Fibroblast of pulmonary artery (primary cell): Measurements from ENCODE around the gene IRX5.

Experiments used
- DNase-seq: peaks from one replicate; pipeline ENCODE4 v3.0.0-alpha.2; 2010; ENCODE audit warnings: low read depth
- H3K4me3 ChIP-seq: replicated peaks from 2 replicates; pipeline ENCODE4 v1.5.1; 2011; ENCODE audit warnings: low read depth, mild to moderate bottlenecking, control low read depth, low read length, moderate library complexity
- TF ChIP-seq, protein P1 (sequence below): IDR thresholded peaks from 2 replicates; pipeline ENCODE4 v1.5.1; 2011; ENCODE audit warnings: mild to moderate bottlenecking, control low read depth, low read length, inconsistent platforms; ENCODE audit errors: missing control alignments

The IRX5 gene

DNA sequence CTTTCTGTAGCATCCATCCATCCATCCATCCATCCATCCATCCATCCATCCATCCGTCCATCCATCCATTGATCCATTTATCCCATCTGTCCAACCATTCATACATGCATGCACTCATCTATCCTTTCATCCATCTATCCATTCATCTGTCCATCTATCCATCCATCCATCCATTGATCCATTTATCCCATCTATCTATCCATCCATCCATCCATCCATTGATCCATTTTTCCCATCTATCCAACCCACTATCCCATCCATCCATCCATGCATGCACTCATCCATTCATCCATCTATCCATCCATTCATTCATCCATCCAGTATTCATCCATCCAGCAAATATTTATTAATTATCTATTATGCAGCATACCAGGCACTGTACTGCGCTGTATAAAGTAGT, 34.8 kb downstream of the IRX5 start:
- H3K4me3 ChIP-seq: no peak overlapping the region
- DNase-seq: no peak
- TF ChIP-seq, protein P1, sequence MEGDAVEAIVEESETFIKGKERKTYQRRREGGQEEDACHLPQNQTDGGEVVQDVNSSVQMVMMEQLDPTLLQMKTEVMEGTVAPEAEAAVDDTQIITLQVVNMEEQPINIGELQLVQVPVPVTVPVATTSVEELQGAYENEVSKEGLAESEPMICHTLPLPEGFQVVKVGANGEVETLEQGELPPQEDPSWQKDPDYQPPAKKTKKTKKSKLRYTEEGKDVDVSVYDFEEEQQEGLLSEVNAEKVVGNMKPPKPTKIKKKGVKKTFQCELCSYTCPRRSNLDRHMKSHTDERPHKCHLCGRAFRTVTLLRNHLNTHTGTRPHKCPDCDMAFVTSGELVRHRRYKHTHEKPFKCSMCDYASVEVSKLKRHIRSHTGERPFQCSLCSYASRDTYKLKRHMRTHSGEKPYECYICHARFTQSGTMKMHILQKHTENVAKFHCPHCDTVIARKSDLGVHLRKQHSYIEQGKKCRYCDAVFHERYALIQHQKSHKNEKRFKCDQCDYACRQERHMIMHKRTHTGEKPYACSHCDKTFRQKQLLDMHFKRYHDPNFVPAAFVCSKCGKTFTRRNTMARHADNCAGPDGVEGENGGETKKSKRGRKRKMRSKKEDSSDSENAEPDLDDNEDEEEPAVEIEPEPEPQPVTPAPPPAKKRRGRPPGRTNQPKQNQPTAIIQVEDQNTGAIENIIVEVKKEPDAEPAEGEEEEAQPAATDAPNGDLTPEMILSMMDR: no peak

DNA sequence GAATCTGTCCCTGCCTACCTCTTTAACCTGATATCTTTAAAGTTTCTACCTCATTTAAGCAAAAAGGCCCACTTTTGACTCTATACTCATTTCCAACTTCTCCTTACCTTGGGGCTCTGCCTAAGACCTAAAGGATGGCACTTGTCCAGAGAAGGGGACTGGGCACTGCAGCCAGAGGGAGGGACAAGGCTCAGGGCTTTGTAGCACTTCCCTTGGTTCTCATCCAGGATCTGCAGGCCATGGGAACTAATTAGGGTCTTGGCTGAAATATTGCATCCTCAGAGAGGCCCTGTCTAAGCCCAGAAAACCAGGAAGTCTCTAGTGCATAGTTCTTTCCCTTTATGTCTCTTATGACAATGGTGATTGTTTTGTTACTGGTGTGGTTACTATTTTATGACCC, 37.3 kb downstream of the IRX5 start:
- no peak overlapping the region for H3K4me3 ChIP-seq
- TF ChIP-seq, protein P1: no peak
- no peak for DNase-seq

DNA sequence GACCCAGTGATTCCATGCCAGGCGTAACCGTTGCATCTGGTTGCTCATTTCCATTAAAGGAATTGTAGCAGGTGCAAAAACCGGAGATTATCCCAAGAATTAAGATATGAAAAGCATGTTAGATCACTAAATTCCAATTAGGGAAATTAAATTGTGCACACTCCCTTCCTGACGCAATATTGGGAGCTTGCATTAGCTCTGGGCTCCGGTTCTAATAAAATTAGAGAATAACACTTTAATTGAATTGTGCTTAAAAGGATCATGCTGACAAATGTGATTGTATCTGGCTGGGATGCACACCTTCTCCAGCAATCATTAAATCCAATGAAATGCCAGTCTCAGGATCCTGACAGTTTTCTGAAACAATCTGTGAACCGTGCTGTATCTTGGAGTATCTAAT, 38.1 kb downstream of the IRX5 start:
- TF ChIP-seq, protein P1: no peak
- no peak overlapping the region for H3K4me3 ChIP-seq
- DNase-seq: no peak

DNA sequence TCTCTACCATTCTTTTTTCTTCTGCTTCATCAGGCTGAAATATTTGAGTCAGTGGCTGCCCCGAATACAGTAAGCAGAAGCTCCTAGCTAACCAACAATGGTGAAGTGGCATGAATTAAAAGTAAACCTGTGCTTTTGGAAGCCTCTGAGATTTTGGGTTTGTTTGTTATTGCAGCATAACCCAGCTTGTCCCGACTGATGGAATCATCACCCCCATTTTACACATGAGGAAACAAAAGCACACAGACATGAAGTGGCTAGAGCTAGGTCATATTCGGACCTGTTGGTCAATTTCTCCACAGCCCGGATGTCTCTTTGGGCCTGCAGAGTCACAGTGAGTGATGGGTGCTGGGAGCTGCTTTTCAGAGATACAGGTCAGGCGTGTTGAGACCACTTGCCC, 39.4 kb downstream of the IRX5 start:
- H3K4me3 ChIP-seq: no peak overlapping the region
- no peak for DNase-seq
- TF ChIP-seq, protein P1: no peak

DNA sequence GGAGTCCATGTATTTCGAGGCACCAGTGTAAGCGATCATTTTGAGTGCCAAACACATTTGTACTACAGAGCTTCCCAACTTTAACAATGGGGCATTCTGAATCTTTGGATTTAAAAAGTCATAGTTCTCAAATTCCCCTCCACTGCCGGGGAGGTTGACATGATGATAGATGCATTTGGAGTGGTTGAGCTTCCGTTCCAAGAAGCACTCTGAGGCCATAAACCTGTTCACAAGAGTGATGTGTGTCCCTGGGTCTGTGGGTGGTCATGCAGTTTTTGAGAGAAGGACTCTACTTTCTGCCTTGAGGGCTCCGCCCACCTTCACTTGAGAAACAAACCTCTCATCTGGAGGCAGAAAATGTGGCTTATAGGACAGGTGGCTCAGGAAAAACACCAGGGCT, 43.7 kb downstream of the IRX5 start:
- no peak overlapping the region for H3K4me3 ChIP-seq
- no peak for DNase-seq
- TF ChIP-seq, protein P1: no peak

DNA sequence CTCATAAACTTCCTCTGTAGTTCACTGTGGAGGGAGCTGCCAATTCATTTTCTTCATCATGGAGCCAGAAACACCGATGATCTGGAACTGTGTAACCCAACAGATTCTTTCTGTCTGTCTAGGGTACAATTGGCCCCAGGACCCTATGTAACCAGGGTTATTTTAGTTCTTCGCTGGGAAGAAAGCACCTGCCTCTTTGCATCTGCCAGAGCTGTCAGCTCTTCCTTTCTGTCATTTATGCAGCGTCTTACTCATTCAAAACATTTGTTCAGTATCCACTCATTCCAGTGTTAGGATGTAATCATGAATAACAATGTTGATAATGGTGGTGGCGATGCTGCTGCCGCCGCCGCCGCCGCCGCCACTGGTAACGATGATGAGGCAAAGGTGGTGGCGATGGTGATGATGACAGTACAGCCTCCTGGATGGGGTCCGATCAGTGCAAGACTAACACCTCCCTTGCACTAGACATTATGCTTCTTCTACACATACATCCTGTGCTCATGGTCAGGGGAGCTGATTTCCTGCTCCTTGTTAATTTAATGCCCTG, 46.1 kb downstream of the IRX5 start:
- TF ChIP-seq, protein P1: no peak
- no peak for DNase-seq
- no peak overlapping the region for H3K4me3 ChIP-seq

DNA sequence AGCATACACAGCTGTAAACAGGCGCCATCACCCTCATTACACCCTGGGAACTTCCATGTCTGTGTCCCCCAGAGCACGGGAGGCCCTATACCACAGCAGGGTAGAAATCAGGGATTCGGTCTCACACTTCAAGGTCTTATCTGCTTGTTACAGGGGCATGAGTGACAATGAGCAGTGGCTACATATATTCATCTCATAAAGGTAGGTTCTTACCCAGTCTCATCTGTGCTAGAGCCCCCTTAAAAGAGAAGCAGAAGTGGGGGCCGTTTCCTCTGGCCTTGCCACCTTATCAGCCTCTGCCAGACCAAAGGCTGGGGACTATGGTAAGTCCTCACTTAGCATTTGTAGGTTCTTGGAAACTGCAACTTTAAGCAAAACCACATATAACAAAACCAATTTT, 46.5 kb downstream of the IRX5 start:
- DNase-seq: no peak
- TF ChIP-seq, protein P1: no peak
- H3K4me3 ChIP-seq: no peak overlapping the region
